Astrocyte of the cerebellum (primary cell): Measurements from ENCODE around the gene KERA.

Experiments
- DNase-seq: peaks from one replicate; pipeline ENCODE4 v3.0.0-alpha.2; 2011; ENCODE audit warnings: low read depth
- H3K4me3 ChIP-seq: 2 replicates; pipeline ENCODE4 v1.5.1; 2011; ENCODE audit warnings: mild to moderate bottlenecking, low read depth, low read length, moderate library complexity
- CTCF ChIP-seq: IDR thresholded peaks from 2 replicates; pipeline ENCODE4 v1.5.1; 2012; ENCODE audit warnings: low read length, low read depth, moderate library complexity, mild to moderate bottlenecking; ENCODE audit errors: missing control alignments
- in situ Hi-C: cut with HindIII; loops from 2 replicates; pipeline ENCODE4 v1.10.0; 2017; ENCODE audit warnings: low sequenced_read_pairs

Gene KERA

GRCh38 chr12:91007531-91008290 lies 50.1 kb downstream of the KERA start:
- in situ Hi-C loops, result no loop called here
- DNase-seq, result no peak
- TF ChIP-seq CTCF, result no peak
- no peak overlapping the region for H3K4me3 ChIP-seq

- in situ Hi-C loops, result no loop called here
- no peak for DNase-seq
- TF ChIP-seq CTCF, result no peak
- no peak within 1 kb of the TSS for H3K4me3 ChIP-seq
Measured at GRCh38 chr12:91004872-91005271, 53.0 kb downstream of the KERA start, which contains the start of gene EPYC. TSS of gene EPYC (minus strand) at chr12:91004972. CDS start at chr12:91002565, 2,407 bp downstream.

GRCh38 chr12:91003737-91004136 lies 54.1 kb downstream of the KERA start:
- in situ Hi-C loops, result no loop called here
- no peak for DNase-seq
- no peak overlapping the region for H3K4me3 ChIP-seq
- no peak for TF ChIP-seq CTCF

GRCh38 chr12:91001306-91001705 lies 56.5 kb downstream of the KERA start:
- in situ Hi-C loops, result no loop called here
- no peak overlapping the region for H3K4me3 ChIP-seq
- no peak for TF ChIP-seq CTCF
- no peak for DNase-seq
